Measurements from ENCODE around the gene VPS45. TPM values are rescaled to one million over a fixed set of nuclear protein-coding genes. Genes with fewer than 3 reads are reported as not detected.
A peak's percentile ranks its signal among the peaks of the same experiment; 100 is the strongest.
"Not testable (repeated sequence)": the region's sequence is repeated elsewhere in the genome, so short reads cannot be mapped to it uniquely, and the experiment has no call there.

VPS45 gene
- total RNA-seq, 6 donors from 2014 or later = 16.3 to 50.3 (median 30.8) TPM

- Histone ChIP-seq H3K4me3 (no peak overlapping the region), H3K36me3 (no peaks in the 10 kb centered on the region), H3K27ac (no peak overlapping the region), H3K9me3 (no peaks in the 10 kb centered on the region), H3K4me1 (peaks cover 0 to 15% (median 6%) of the 10 kb centered on the region in 4 donors), H3K27me3 (no peaks in the 10 kb centered on the region)
- no peak for DNase-seq
- no peak for ATAC-seq (ENCODE audit: low FRiP score in 2 of 2)
- TF ChIP-seq EP300 (IDR thresholded peaks at IDR 0.05) = no peak
- TF ChIP-seq POLR2A (IDR thresholded peaks at IDR 0.05) = no peak
- no peak for TF ChIP-seq POLR2AphosphoS5 (IDR thresholded peaks at IDR 0.05)
- TF ChIP-seq CTCF (IDR thresholded peaks at IDR 0.05) = no peak
- 84 to 100% methylated on average over 3 of the region's 3 CpGs for WGBS, 2 donors
Observed at GRCh38 chr1:150183061-150183460, 115.5 kb downstream of the VPS45 start.

- WGBS, 2 donors = 90 to 91% methylated on average over 7 of the region's 7 CpGs
- no peaks in the 10 kb centered on the region for H3K27me3 ChIP-seq
- peaks cover 0 to 15% (median 6%) of the 10 kb centered on the region in 4 donors for H3K4me1 ChIP-seq
- ATAC-seq (ENCODE audit: low FRiP score in 2 of 2) (no peak), DNase-seq (no peak)
- no peak overlapping the region for H3K27ac ChIP-seq
- H3K9me3 ChIP-seq = no peaks in the 10 kb centered on the region
- TF ChIP-seq CTCF (IDR thresholded peaks at IDR 0.05) = no peak
- TF ChIP-seq POLR2A (IDR thresholded peaks at IDR 0.05) = no peak
- no peak for TF ChIP-seq POLR2AphosphoS5 (IDR thresholded peaks at IDR 0.05)
- TF ChIP-seq EP300 (IDR thresholded peaks at IDR 0.05) = no peak
- no peaks in the 10 kb centered on the region for H3K36me3 ChIP-seq
- no peak overlapping the region for H3K4me3 ChIP-seq
Observed at GRCh38 chr1:150185481-150185880, 117.9 kb downstream of the VPS45 start.

- WGBS, 2 donors = 80 to 86% methylated on average over 7 of the region's 7 CpGs
- H3K36me3 ChIP-seq; DNase-seq; H3K9me3 ChIP-seq; H3K27me3 ChIP-seq; ATAC-seq (ENCODE audit: low FRiP score in 2 of 2): not testable (repeated sequence)
- peaks cover 0 to 15% (median 6%) of the 10 kb centered on the region in 4 donors for H3K4me1 ChIP-seq
- H3K27ac ChIP-seq = peak overlapping the region; percentile 21 to 85 (median 44)
- peak overlapping the region in 1 of 4 donors; percentile 9 for H3K4me3 ChIP-seq
- peak in 1 of 4 donors; percentile 5 for TF ChIP-seq POLR2A (IDR thresholded peaks at IDR 0.05)
Observed at GRCh38 chr1:150186438-150186788, 118.8 kb downstream of the VPS45 start.

- Histone ChIP-seq H3K4me3 (peak overlapping the region in 1 of 4 donors; percentile 9), H3K27me3 (no peaks in the 10 kb centered on the region), H3K9me3 (no peaks in the 10 kb centered on the region), H3K27ac (peak overlapping the region; percentile 27 to 85 (median 45)), H3K4me1 (peaks cover 0 to 15% (median 6%) of the 10 kb centered on the region in 4 donors), H3K36me3 (no peaks in the 10 kb centered on the region)
- WGBS, 2 donors = 24 to 25% methylated on average over 10 of the region's 10 CpGs
- ATAC-seq (ENCODE audit: low FRiP score in 2 of 2) (peak; percentile 73 to 88), DNase-seq (peak in 1 of 2 donors; percentile 49)
- TF ChIP-seq CTCF (IDR thresholded peaks at IDR 0.05) (peak in 4 of 6 experiments; percentile 21 to 39 (median 34)), POLR2A (IDR thresholded peaks at IDR 0.05) (peak in 1 of 4 donors; percentile 10), EP300 (IDR thresholded peaks at IDR 0.05) (no peak), POLR2AphosphoS5 (IDR thresholded peaks at IDR 0.05) (no peak)
Observed at GRCh38 chr1:150186789-150187559, 119.4 kb downstream of the VPS45 start.

GRCh38 chr1:150187560-150187931, 120.0 kb downstream of the VPS45 start:
- peak overlapping the region in 3 of 4 donors; percentile 27 to 85 (median 46) for H3K27ac ChIP-seq
- DNase-seq (no peak), ATAC-seq (ENCODE audit: low FRiP score in 2 of 2) (peak in 1 of 2 donors; percentile 17)
- WGBS, 2 donors = 23 to 32% methylated on average over 3 of the region's 3 CpGs
- H3K4me1 ChIP-seq = peaks cover 0 to 15% (median 6%) of the 10 kb centered on the region in 4 donors
- no peak for TF ChIP-seq POLR2AphosphoS5 (IDR thresholded peaks at IDR 0.05)
- no peak for TF ChIP-seq POLR2A (IDR thresholded peaks at IDR 0.05)
- TF ChIP-seq EP300 (IDR thresholded peaks at IDR 0.05) = no peak
- TF ChIP-seq CTCF (IDR thresholded peaks at IDR 0.05) = peak in 1 of 6 experiments; percentile 4
- no peaks in the 10 kb centered on the region for H3K9me3 ChIP-seq
- no peaks in the 10 kb centered on the region for H3K36me3 ChIP-seq
- no peak overlapping the region for H3K4me3 ChIP-seq
- no peaks in the 10 kb centered on the region for H3K27me3 ChIP-seq
